Calu3 (cell line): ENCODE data around the gene CD79A. TPM values are rescaled to one million over a fixed set of nuclear protein-coding genes. Genes with fewer than 3 reads are reported as not detected.

Experiments
- BruUV-seq: library from RNA; stranded (reverse); fragments of 400-500 nt; replicated peaks from 2 replicates; lab custom pipeline; 2021; lab: Mats Ljungman, UMichigan
- CTCF ChIA-PET: fragments of 300-600 bp; sonication (Branson Sonifier 250); formaldehyde crosslinking; loops from one replicate; lab custom pipeline; 2022; ENCODE audit warnings: antibody characterized with exemption; lab: Charles Lee
- DNase-seq: peaks from one replicate; pipeline ENCODE4 v3.0.0; 2022
- H3K27ac Mint-ChIP-seq: one replicate; pipeline ENCODE4 v1.8.0; 2022; ENCODE audit warnings: mixed read lengths; ENCODE audit not compliant: unreplicated experiment
- H3K27me3 Mint-ChIP-seq: one replicate; pipeline ENCODE4 v1.8.0; 2022; ENCODE audit warnings: mixed read lengths; ENCODE audit not compliant: unreplicated experiment
- H3K36me3 Mint-ChIP-seq: one replicate; pipeline ENCODE4 v1.8.0; 2022; ENCODE audit warnings: mild to moderate bottlenecking, moderate library complexity, mixed read lengths; ENCODE audit not compliant: insufficient read depth, unreplicated experiment
- H3K4me1 Mint-ChIP-seq: one replicate; pipeline ENCODE4 v1.8.0; 2022; ENCODE audit warnings: mild to moderate bottlenecking, low read depth, mixed read lengths; ENCODE audit not compliant: unreplicated experiment
- H3K4me3 Mint-ChIP-seq: one replicate; pipeline ENCODE4 v1.8.0; 2022; ENCODE audit warnings: mild to moderate bottlenecking, low read depth, moderate library complexity, mixed read lengths; ENCODE audit not compliant: unreplicated experiment
- H3K9me3 Mint-ChIP-seq: one replicate; pipeline ENCODE4 v1.8.0; 2022; ENCODE audit warnings: low read depth, mixed read lengths; ENCODE audit not compliant: unreplicated experiment
- intact Hi-C: fragments of 100-400 bp; cut with micrococcal nuclease; formaldehyde crosslinking; loops from one replicate; pipeline ENCODE4 v1.10.0; 2022; ENCODE audit not compliant: unreplicated experiment
- total RNA-seq: library from RNA; stranded (reverse); gene quantifications from 2 replicates; pipeline ENCODE4 v1.2.3, GENCODE V29; 2022
- TF ChIP-seq, protein P1 (sequence below): fragments of 200-600 bp; IDR thresholded peaks from one replicate; pipeline ENCODE4 v1.8.0; 2022; ENCODE audit warnings: antibody characterized with exemption; ENCODE audit not compliant: unreplicated experiment

CD79A gene
- total RNA-seq, 1 experiment from 2014 or later: 0.45 TPM

DNA sequence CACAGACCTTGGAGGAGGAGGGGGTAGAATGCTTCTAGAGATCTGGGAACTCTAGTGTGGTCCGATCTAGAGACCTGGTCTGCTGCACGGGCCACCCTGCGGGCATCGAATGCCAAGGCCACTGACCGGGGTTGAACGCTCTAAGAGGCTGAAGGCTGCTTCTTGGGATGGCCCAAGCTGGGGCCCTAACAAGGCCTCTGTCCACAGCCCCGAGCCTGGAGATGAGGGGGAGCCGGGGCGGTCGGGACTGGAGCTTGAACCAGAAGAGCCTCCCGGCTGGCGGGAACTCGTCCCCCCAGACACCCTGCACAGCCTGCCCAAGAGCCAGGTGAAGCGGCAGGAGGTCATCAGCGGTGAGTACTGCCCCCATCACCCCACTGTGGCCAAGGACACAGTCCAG, 21.2 kb downstream of the CD79A start:
- CTCF ChIA-PET: no interaction called here
- Mint-ChIP-seq H3K27ac (no peak overlapping the region), H3K4me3 (no peak overlapping the region), H3K4me1 (peaks cover 1% of the 10 kb centered on the region), H3K36me3 (peaks cover 42% of the 10 kb centered on the region), H3K27me3 (no peaks in the 10 kb centered on the region), H3K9me3 (no peaks in the 10 kb centered on the region)
- no peak for DNase-seq
- TF ChIP-seq, protein P1, sequence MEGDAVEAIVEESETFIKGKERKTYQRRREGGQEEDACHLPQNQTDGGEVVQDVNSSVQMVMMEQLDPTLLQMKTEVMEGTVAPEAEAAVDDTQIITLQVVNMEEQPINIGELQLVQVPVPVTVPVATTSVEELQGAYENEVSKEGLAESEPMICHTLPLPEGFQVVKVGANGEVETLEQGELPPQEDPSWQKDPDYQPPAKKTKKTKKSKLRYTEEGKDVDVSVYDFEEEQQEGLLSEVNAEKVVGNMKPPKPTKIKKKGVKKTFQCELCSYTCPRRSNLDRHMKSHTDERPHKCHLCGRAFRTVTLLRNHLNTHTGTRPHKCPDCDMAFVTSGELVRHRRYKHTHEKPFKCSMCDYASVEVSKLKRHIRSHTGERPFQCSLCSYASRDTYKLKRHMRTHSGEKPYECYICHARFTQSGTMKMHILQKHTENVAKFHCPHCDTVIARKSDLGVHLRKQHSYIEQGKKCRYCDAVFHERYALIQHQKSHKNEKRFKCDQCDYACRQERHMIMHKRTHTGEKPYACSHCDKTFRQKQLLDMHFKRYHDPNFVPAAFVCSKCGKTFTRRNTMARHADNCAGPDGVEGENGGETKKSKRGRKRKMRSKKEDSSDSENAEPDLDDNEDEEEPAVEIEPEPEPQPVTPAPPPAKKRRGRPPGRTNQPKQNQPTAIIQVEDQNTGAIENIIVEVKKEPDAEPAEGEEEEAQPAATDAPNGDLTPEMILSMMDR: no peak
- no TSS peak for BruUV-seq
- intact Hi-C loops: no loop called here

DNA sequence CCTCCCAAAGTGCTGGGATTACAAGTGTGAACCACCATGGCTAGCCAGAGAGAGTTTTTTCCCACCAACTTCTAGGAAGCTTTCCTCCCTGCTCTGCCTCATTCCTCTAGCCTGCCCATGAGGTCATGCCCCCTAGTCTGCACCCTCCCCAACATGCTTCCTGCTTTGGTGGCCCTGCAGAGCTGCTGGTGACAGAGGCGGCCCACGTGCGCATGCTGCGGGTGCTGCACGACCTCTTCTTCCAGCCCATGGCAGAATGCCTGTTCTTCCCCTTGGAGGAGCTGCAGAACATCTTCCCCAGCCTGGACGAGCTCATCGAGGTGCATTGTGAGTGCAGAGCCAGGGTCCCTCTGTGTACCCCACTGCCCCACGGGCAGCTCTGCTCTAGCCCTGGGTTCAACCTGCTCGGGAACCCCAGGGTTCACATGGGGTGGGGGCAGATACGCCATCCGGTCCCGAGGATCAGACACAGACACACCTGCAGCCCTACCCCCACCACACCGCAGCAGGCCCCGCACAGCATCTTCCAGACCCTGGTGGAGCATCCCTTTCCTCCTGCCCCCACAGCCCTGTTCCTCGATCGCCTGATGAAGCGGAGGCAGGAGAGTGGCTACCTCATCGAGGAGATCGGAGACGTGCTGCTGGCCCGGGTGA, 24.8 kb downstream of the CD79A start:
- DNase-seq: no peak
- Mint-ChIP-seq H3K27me3 (no peaks in the 10 kb centered on the region), H3K4me3 (no peak overlapping the region), H3K4me1 (peaks cover 37% of the 10 kb centered on the region), H3K27ac (no peak overlapping the region), H3K9me3 (no peaks in the 10 kb centered on the region), H3K36me3 (peaks cover 68% of the 10 kb centered on the region)
- TF ChIP-seq, protein P1: no peak
- CTCF ChIA-PET: interaction anchor here (0.7 kb wide), 1 partner anchor 32 kb away, joined by 3 read pairs; no protein-coding TSS in a partner anchor
- intact Hi-C loops: no loop called here
- no TSS peak for BruUV-seq

GRCh38 chr19:41902594-41902993, 25.5 kb downstream of the CD79A start:
- Mint-ChIP-seq H3K27me3 (no peaks in the 10 kb centered on the region), H3K27ac (no peak overlapping the region), H3K9me3 (no peaks in the 10 kb centered on the region), H3K36me3 (peaks cover 75% of the 10 kb centered on the region), H3K4me3 (no peak overlapping the region), H3K4me1 (peaks cover 41% of the 10 kb centered on the region)
- intact Hi-C loops: no loop called here
- no TSS peak for BruUV-seq
- TF ChIP-seq, protein P1: no peak
- DNase-seq: no peak
- CTCF ChIA-PET: interaction anchor here (1.3 kb wide), 1 partner anchor 55 kb away, joined by 3 read pairs; no protein-coding TSS in a partner anchor

DNA sequence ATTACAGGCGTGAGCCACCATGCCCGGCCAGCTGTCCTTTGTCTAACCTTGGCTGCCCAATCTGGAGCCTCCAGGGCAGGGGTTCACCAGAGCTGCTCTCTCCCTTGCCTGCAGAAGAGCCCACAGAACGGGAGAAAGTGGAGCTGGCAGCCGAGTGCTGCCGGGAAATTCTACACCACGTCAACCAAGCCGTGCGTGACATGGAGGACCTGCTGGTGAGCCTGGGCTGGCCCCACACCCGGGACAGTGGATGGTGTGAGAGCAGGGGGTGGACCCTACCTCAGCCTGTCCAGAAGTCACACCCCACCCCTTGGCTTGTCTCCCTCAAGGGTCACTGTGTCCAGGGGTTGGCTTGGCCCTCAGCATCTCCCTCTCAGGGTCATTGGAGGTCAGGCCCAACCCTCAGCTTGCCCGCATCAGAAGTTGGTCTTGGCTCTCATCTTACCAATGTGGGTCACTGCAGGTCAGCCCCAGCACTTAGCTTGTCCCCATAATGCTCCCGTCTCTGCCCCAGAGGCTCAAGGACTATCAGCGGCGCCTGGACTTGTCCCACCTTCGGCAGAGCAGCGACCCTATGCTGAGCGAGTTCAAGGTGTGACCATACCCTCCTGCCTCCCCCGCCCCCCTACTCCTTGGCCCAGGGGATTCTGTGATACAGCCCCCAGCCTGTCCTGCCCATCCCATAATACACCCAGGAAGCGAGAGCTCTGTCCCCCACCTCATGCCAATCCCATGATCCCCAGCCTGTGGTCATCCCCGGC, 26.3 kb downstream of the CD79A start:
- Mint-ChIP-seq H3K36me3 (peaks cover 72% of the 10 kb centered on the region), H3K27ac (no peak overlapping the region), H3K9me3 (no peaks in the 10 kb centered on the region), H3K4me1 (peaks cover 41% of the 10 kb centered on the region), H3K27me3 (no peaks in the 10 kb centered on the region), H3K4me3 (no peak overlapping the region)
- no peak for DNase-seq
- intact Hi-C loops: no loop called here
- no TSS peak for BruUV-seq
- CTCF ChIA-PET: interaction anchor here (0.7 to 1.3 kb wide), 3 partner anchors 47 to 666 kb away, joined by 3 read pairs; no protein-coding TSS in a partner anchor
- TF ChIP-seq, protein P1: no peak
